HG02870 (cell line): ENCODE measurements around the gene SLC6A20.
"Not testable (repeated sequence)": the region's sequence is repeated elsewhere in the genome, so short reads cannot be mapped to it uniquely, and the experiment has no call there.

Experiments used
- ATAC-seq: cut with Tn5 transposase; IDR thresholded peaks from one replicate; pipeline ENCODE4 v1.9.1; 2021; ENCODE audit warnings: mild to moderate bottlenecking, moderate library complexity; ENCODE audit not compliant: unreplicated experiment

SLC6A20 gene

GRCh38 chr3:45760878-45761711 is 35.2 kb downstream of the SLC6A20 start:
- ATAC-seq = no peak

- no peak for ATAC-seq
These were observed 36.5 kb downstream of the SLC6A20 start for GRCh38 chr3:45759851-45760250.

GRCh38 chr3:45758871-45759270 is 37.5 kb downstream of the SLC6A20 start:
- no peak for ATAC-seq

- ATAC-seq = not testable (repeated sequence)
These were observed 39.2 kb downstream of the SLC6A20 start for GRCh38 chr3:45757141-45757540.

- no peak for ATAC-seq
These were observed 40.3 kb downstream of the SLC6A20 start for GRCh38 chr3:45756055-45756454.

- ATAC-seq = no peak
These were observed 41.9 kb downstream of the SLC6A20 start for GRCh38 chr3:45754461-45754860.

- no peak for ATAC-seq
These were observed 43.2 kb downstream of the SLC6A20 start for GRCh38 chr3:45753095-45753494.

- ATAC-seq = no peak
These were observed 44.6 kb downstream of the SLC6A20 start for GRCh38 chr3:45751537-45752242.

- ATAC-seq = no peak
These were observed 46.5 kb downstream of the SLC6A20 start for GRCh38 chr3:45749880-45750279.

GRCh38 chr3:45749036-45749600 is 47.2 kb downstream of the SLC6A20 start:
- not testable (repeated sequence) for ATAC-seq

- no peak for ATAC-seq
These were observed 48.3 kb downstream of the SLC6A20 start for GRCh38 chr3:45748068-45748467.

GRCh38 chr3:45746777-45747622 is 49.3 kb downstream of the SLC6A20 start:
- no peak for ATAC-seq

GRCh38 chr3:45746165-45746776 is 50.1 kb downstream of the SLC6A20 start:
- no peak for ATAC-seq

- no peak for ATAC-seq
These were observed 53.8 kb downstream of the SLC6A20 start for GRCh38 chr3:45742461-45743089.

GRCh38 chr3:45741742-45742460 is 54.4 kb downstream of the SLC6A20 start:
- ATAC-seq = no peak

- no peak for ATAC-seq
These were observed 55.1 kb downstream of the SLC6A20 start for GRCh38 chr3:45741247-45741646.

- ATAC-seq = no peak
These were observed 56.3 kb downstream of the SLC6A20 start for GRCh38 chr3:45739991-45740390.

GRCh38 chr3:45737234-45737633 is 59.1 kb downstream of the SLC6A20 start:
- ATAC-seq = no peak

- ATAC-seq = no peak
These were observed 59.6 kb downstream of the SLC6A20 start for GRCh38 chr3:45736707-45737106.
